ENCODE measurements around the gene SOX5.

SOX5 gene

GRCh38 chr12:23752245-23752644 lies 197.2 kb downstream of the SOX5 start:
- H3K4me2 ChIP-seq: 0 out of 22 replicates have a peak overlapping the region, but pooled peaks of 1 of the 11 experiments have one; percentile 1
- H3K36me3 ChIP-seq: no peaks in the 10 kb centered on the region
- no peaks in the 10 kb centered on the region for H3K27me3 ChIP-seq
- TF ChIP-seq Cebpa-rat (IDR thresholded peaks at IDR 0.05): no peak
- H3K9ac ChIP-seq: no peak overlapping the region
- no peak overlapping the region for H3K27ac ChIP-seq
- H3K9me3 ChIP-seq (replicated peaks in 1 of 11): no peaks in the 10 kb centered on the region
- no peaks in the 10 kb centered on the region for H4K20me1 ChIP-seq
- H3K4me3 ChIP-seq: no peak overlapping the region
- H3K4me1 ChIP-seq: no peaks in the 10 kb centered on the region; a peak in 1 of 20 replicates

GRCh38 chr12:23751641-23752040 lies 197.8 kb downstream of the SOX5 start:
- Histone ChIP-seq H3K27ac (no peak overlapping the region), H3K4me1 (no peaks in the 10 kb centered on the region; a peak in 1 of 20 replicates), H3K9ac (no peak overlapping the region), H3K4me3 (no peak overlapping the region), H4K20me1 (no peaks in the 10 kb centered on the region), H3K27me3 (no peaks in the 10 kb centered on the region), H3K36me3 (no peaks in the 10 kb centered on the region), H3K9me3 (replicated peaks in 1 of 11) (no peaks in the 10 kb centered on the region), H3K4me2 (peak overlapping the region in 1 of 11 experiments; percentile 1; a peak in 1 of 22 replicates)
- no peak for TF ChIP-seq Cebpa-rat (IDR thresholded peaks at IDR 0.05)

GRCh38 chr12:23750923-23751322 lies 198.5 kb downstream of the SOX5 start:
- no peaks in the 10 kb centered on the region for H3K36me3 ChIP-seq
- no peak for TF ChIP-seq Cebpa-rat (IDR thresholded peaks at IDR 0.05)
- H3K4me1 ChIP-seq: no peaks in the 10 kb centered on the region; a peak in 1 of 20 replicates
- no peaks in the 10 kb centered on the region for H3K9me3 ChIP-seq (replicated peaks in 1 of 11)
- H3K27me3 ChIP-seq: no peaks in the 10 kb centered on the region
- no peaks in the 10 kb centered on the region for H4K20me1 ChIP-seq
- no peak overlapping the region for H3K9ac ChIP-seq
- H3K27ac ChIP-seq: no peak overlapping the region
- H3K4me3 ChIP-seq: no peak overlapping the region
- no peak overlapping the region for H3K4me2 ChIP-seq

- Histone ChIP-seq H3K4me2 (no peak overlapping the region), H3K4me3 (no peak overlapping the region), H3K9ac (no peak overlapping the region), H3K27me3 (no peaks in the 10 kb centered on the region), H3K36me3 (no peaks in the 10 kb centered on the region), H4K20me1 (no peaks in the 10 kb centered on the region), H3K27ac (no peak overlapping the region), H3K9me3 (replicated peaks in 1 of 11) (no peaks in the 10 kb centered on the region), H3K4me1 (no peaks in the 10 kb centered on the region)
- no peak for TF ChIP-seq Cebpa-rat (IDR thresholded peaks at IDR 0.05)
Measured at GRCh38 chr12:23744696-23745095, 204.8 kb downstream of the SOX5 start.

GRCh38 chr12:23742574-23742973 lies 206.9 kb downstream of the SOX5 start:
- H3K4me2 ChIP-seq: no peak overlapping the region
- no peak for TF ChIP-seq Cebpa-rat (IDR thresholded peaks at IDR 0.05)

GRCh38 chr12:23731493-23731892 lies 218.0 kb downstream of the SOX5 start:
- Histone ChIP-seq H3K36me3 (no peaks in the 10 kb centered on the region), H3K4me1 (no peaks in the 10 kb centered on the region)

More at GRCh38 chr12:23742574-23742973, 206.9 kb downstream of the SOX5 start:
- Histone ChIP-seq H3K27ac (no peak overlapping the region), H3K27me3 (no peaks in the 10 kb centered on the region), H3K4me3 (no peak overlapping the region), H3K9me3 (replicated peaks in 1 of 11) (no peaks in the 10 kb centered on the region), H3K4me1 (no peaks in the 10 kb centered on the region), H3K9ac (no peak overlapping the region), H3K36me3 (no peaks in the 10 kb centered on the region), H4K20me1 (no peaks in the 10 kb centered on the region)

GRCh38 chr12:23731035-23731434 lies 218.4 kb downstream of the SOX5 start:
- no peak overlapping the region for H3K27ac ChIP-seq
- H4K20me1 ChIP-seq: no peaks in the 10 kb centered on the region
- no peaks in the 10 kb centered on the region for H3K9me3 ChIP-seq (replicated peaks in 1 of 11)
- no peaks in the 10 kb centered on the region for H3K27me3 ChIP-seq
- H3K9ac ChIP-seq: no peak overlapping the region
- no peak overlapping the region for H3K4me2 ChIP-seq
- no peak for TF ChIP-seq Cebpa-rat (IDR thresholded peaks at IDR 0.05)
- no peak overlapping the region for H3K4me3 ChIP-seq
- no peaks in the 10 kb centered on the region for H3K36me3 ChIP-seq
- H3K4me1 ChIP-seq: no peaks in the 10 kb centered on the region

More at GRCh38 chr12:23731493-23731892, 218.0 kb downstream of the SOX5 start:
- no peak overlapping the region for H3K4me3 ChIP-seq
- H4K20me1 ChIP-seq: no peaks in the 10 kb centered on the region
- H3K27me3 ChIP-seq: no peaks in the 10 kb centered on the region
- no peaks in the 10 kb centered on the region for H3K9me3 ChIP-seq (replicated peaks in 1 of 11)
- TF ChIP-seq Cebpa-rat (IDR thresholded peaks at IDR 0.05): no peak
- no peak overlapping the region for H3K9ac ChIP-seq
- no peak overlapping the region for H3K27ac ChIP-seq
- no peak overlapping the region for H3K4me2 ChIP-seq

GRCh38 chr12:23729359-23729758 lies 220.1 kb downstream of the SOX5 start:
- no peak overlapping the region for H3K9ac ChIP-seq
- H3K4me2 ChIP-seq: no peak overlapping the region
- no peak overlapping the region for H3K4me3 ChIP-seq
- no peak for TF ChIP-seq Cebpa-rat (IDR thresholded peaks at IDR 0.05)
- H3K36me3 ChIP-seq: no peaks in the 10 kb centered on the region
- H3K9me3 ChIP-seq (replicated peaks in 1 of 11): no peaks in the 10 kb centered on the region
- no peaks in the 10 kb centered on the region for H3K4me1 ChIP-seq
- H3K27ac ChIP-seq: no peak overlapping the region
- H3K27me3 ChIP-seq: no peaks in the 10 kb centered on the region
- no peaks in the 10 kb centered on the region for H4K20me1 ChIP-seq

GRCh38 chr12:23726646-23727045 lies 222.8 kb downstream of the SOX5 start:
- H3K4me2 ChIP-seq: no peak overlapping the region
- H3K27ac ChIP-seq: no peak overlapping the region
- no peak overlapping the region for H3K9ac ChIP-seq
- H3K9me3 ChIP-seq (replicated peaks in 1 of 11): no peaks in the 10 kb centered on the region
- no peaks in the 10 kb centered on the region for H3K27me3 ChIP-seq
- TF ChIP-seq Cebpa-rat (IDR thresholded peaks at IDR 0.05): no peak
- no peaks in the 10 kb centered on the region for H3K36me3 ChIP-seq
- H3K4me3 ChIP-seq: no peak overlapping the region
- no peaks in the 10 kb centered on the region for H3K4me1 ChIP-seq
- H4K20me1 ChIP-seq: no peaks in the 10 kb centered on the region

- Histone ChIP-seq H4K20me1 (no peaks in the 10 kb centered on the region), H3K4me2 (no peak overlapping the region), H3K9ac (no peak overlapping the region), H3K27ac (no peak overlapping the region), H3K9me3 (replicated peaks in 1 of 11) (no peaks in the 10 kb centered on the region), H3K27me3 (no peaks in the 10 kb centered on the region), H3K36me3 (no peaks in the 10 kb centered on the region), H3K4me3 (no peak overlapping the region), H3K4me1 (no peaks in the 10 kb centered on the region)
- TF ChIP-seq Cebpa-rat (IDR thresholded peaks at IDR 0.05): no peak
Measured at GRCh38 chr12:23722655-23723054, 226.8 kb downstream of the SOX5 start.
